Heart right ventricle (tissue), 16 donors: ENCODE results near the gene SBF2. TPM values are rescaled to one million over a fixed set of nuclear protein-coding genes. Genes with fewer than 3 reads are reported as not detected.

ENCODE experiments used
- ATAC-seq, 8 donors: fragments of 200-7000 bp; cut with Tn5 transposase; one replicate each; pipeline ENCODE4 v1.9.1; 2020; ENCODE audit warnings: mild to moderate bottlenecking in 8 of 8, moderate library complexity in 8 of 8, moderate number of reproducible peaks in 1 of 8
- DNase-seq, 2 donors: peaks; one replicate each; pipeline ENCODE4 v3.0.0-alpha.2; 2020
- H3K27ac ChIP-seq, 10 donors: fragments of 200-600 bp; sonication (generic) in 2 of 10; one replicate each; pipeline versions ENCODE4 v1.5.0 to v1.8.0; 2020 to 2022; ENCODE audit warnings: mild to moderate bottlenecking in 3 of 10
- H3K27me3 ChIP-seq, 7 donors: fragments of 200-600 bp; one replicate each; pipeline ENCODE4 v1.8.0; 2021 to 2022; ENCODE audit warnings: mild to moderate bottlenecking in 2 of 7
- H3K36me3 ChIP-seq, 9 donors: fragments of 200-600 bp; sonication (generic) in 1 of 9; one replicate each; pipeline versions ENCODE4 v1.5.0 to v1.8.0; 2020 to 2022; ENCODE audit warnings: mild to moderate bottlenecking in 2 of 9
- H3K4me1 ChIP-seq, 9 donors: fragments of 200-600 bp; sonication (generic) in 1 of 9; one replicate each; pipeline versions ENCODE4 v1.5.0 to v1.8.0; 2020 to 2022; ENCODE audit warnings: mild to moderate bottlenecking in 4 of 9
- H3K4me3 ChIP-seq, 10 donors: fragments of 200-600 bp; sonication (generic) in 2 of 10; one replicate each; pipeline versions ENCODE4 v1.5.0 to v1.8.0; 2020 to 2022; ENCODE audit warnings: mild to moderate bottlenecking in 7 of 10, moderate library complexity in 2 of 10
- H3K9me3 ChIP-seq, 11 donors: fragments of 200-600 bp in 10 of 11; sonication (generic) in 2 of 11; one replicate each; pipeline versions ENCODE4 v1.5.0 to v1.8.0; 2013 to 2022; ENCODE audit warnings: mild to moderate bottlenecking in 2 of 11, control low read depth in 1 of 11, moderate library complexity in 1 of 11
- WGBS, 2 donors: extraction: QIAGEN DNeasy Blood & Tissue Kit; methylation state at CpG; one replicate each; pipeline ENCODE4 v1.1.7; 2013; ENCODE audit warnings: inconsistent platforms in 1 of 2; 5-methylcytosine and 5-hydroxymethylcytosine counted together
- intact Hi-C, 10 donors: fragments of 100-400 bp; cut with DNase I; formaldehyde crosslinking; loops; one replicate each; pipeline versions ENCODE4 v1.11.1 to v1.14.2; 2022
- polyA plus RNA-seq, 2 donors: library from polyadenylated mRNA; stranded (reverse); fragments of 200-250 nt; gene quantifications; one replicate each; pipeline ENCODE4 v1.2.3, GENCODE V29; 2013
- total RNA-seq, 10 donors: library from RNA; stranded (reverse); fragmentation: NEBNext Ultra II Directional in 3 of 10; extraction: Animal tissue kit (Norgen Biotek cat#: 25700) in 3 of 10; gene quantifications; one replicate each; pipeline versions ENCODE4 v1.2.1 to v1.2.4, GENCODE V29; 2021 to 2023
- TF ChIP-seq, protein P1 (sequence below), 9 donors: fragments of 200-600 bp; sonication (generic) in 2 of 9; IDR thresholded peaks; one replicate each; pipeline versions ENCODE4 v1.5.0 to v1.8.0; 2021 to 2022; ENCODE audit warnings: antibody characterized with exemption in 9 of 9, mild to moderate bottlenecking in 5 of 9, moderate library complexity in 1 of 9
- donor health status: Arrhythmogenic right ventricular cardiomyopathy.
- donor health status: ischemic (EF 13 %, LVEDD 7.1; RV severe dilation, severe dysfunction).
- donor health status: healthy with polysubstance abuse.
- donor health status: DM: no; HTN: yes; CAD: no.
- donor health status: DM: no; HTN: no; CAD: no.
- donor health status: ischemic (EF 25% LVEDD 6.9; RV normal size, moderate dysfunction).
- donor health status: ischemic (EF 25% LVEDD 5.7; RV mildly dilated, moderate dysfunction).
- donor health status: healthy.
- donor health status: DM: yes; HTN: yes; CAD: no.
- donor health status: Ischemic cardiomyopathy.
- donor health status: ischemic (EF 35%, LVEDD 5.7; RV mildly dilated, moderate dysfunction).
- donor health status: nonischemic (EF 11% LVEDD 7.7; RV severe dilation, severe dysfunction).
- donor health status: DM: yes; HTN: yes; CAD: no.
- donor health status: PGD.
- donor health status: ischemic (EF 29% LVEDD 5.4; RV normal size, mild dysfunction).
- donor health status: nonischemic (EF 23%, LVEDD 6.1; RV moderate dilation, normal function).

SBF2 gene
- total and polyA plus RNA-seq, 12 donors, result 8.9 to 27.1 (median 21.2) TPM

DNA sequence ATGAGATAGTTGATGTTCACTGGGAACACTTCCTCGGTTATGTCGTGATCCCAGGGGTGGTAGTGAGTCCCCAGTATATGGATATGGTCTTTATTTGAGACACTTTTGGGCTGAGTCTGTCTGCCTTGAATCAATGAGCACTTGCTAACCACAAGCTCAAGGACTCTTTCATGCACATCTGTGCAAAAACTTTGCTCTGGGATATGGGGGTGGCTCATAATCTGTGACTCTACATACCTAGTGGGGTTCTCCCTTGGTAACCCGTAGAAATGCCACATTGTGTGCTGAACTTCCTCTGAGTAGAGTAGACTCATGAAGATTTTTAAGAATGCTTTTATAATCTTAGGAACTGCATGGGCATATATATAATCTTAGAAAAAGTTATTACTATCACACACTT is 560.8 kb downstream of the SBF2 start:
- TF ChIP-seq, protein P1, sequence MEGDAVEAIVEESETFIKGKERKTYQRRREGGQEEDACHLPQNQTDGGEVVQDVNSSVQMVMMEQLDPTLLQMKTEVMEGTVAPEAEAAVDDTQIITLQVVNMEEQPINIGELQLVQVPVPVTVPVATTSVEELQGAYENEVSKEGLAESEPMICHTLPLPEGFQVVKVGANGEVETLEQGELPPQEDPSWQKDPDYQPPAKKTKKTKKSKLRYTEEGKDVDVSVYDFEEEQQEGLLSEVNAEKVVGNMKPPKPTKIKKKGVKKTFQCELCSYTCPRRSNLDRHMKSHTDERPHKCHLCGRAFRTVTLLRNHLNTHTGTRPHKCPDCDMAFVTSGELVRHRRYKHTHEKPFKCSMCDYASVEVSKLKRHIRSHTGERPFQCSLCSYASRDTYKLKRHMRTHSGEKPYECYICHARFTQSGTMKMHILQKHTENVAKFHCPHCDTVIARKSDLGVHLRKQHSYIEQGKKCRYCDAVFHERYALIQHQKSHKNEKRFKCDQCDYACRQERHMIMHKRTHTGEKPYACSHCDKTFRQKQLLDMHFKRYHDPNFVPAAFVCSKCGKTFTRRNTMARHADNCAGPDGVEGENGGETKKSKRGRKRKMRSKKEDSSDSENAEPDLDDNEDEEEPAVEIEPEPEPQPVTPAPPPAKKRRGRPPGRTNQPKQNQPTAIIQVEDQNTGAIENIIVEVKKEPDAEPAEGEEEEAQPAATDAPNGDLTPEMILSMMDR (IDR thresholded peaks at IDR 0.05), result no peak
- Histone ChIP-seq H3K4me1 (peaks cover 0 to 11% (median 0%) of the 10 kb centered on the region in 9 donors), H3K36me3 (peaks cover 0 to 94% (median 36%) of the 10 kb centered on the region in 9 donors), H3K27me3 (no peaks in the 10 kb centered on the region), H3K9me3 (peaks cover 0 to 15% (median 7%) of the 10 kb centered on the region in 11 donors), H3K27ac (no peak overlapping the region), H3K4me3 (no peak overlapping the region)
- 92 to 99% methylated on average over 3 of the region's 3 CpGs for WGBS, 2 donors
- ATAC-seq, result no peak
- DNase-seq, result no peak
- intact Hi-C loops, result loop anchor here in 1 of 10 donors (5.0 kb wide), 1 partner anchor 121 kb away; no protein-coding TSS in a partner anchor

DNA sequence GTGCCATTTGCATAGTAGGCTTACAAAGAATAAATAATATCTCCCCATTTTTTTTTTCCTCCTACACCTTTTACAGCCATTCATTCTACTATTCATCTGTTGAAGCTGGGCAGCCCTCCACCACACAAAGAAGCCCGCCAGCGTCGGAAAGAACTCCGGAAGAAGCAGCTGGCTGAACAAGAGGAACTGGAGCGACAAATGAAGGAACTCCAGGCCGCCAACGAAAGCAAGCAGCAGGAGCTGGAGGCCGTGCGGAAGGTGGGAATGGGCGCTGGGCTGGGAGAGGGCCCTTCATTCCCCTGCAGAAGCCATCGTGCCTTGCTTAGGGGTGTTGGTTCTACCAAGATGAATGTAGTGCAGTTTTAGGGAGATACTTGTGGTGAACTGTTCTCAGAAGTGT is 561.6 kb downstream of the SBF2 start:
- TF ChIP-seq, protein P1 (IDR thresholded peaks at IDR 0.05), result no peak
- Histone ChIP-seq H3K4me1 (peaks cover 0 to 6% (median 0%) of the 10 kb centered on the region in 9 donors), H3K27ac (no peak overlapping the region), H3K36me3 (peaks cover 0 to 94% (median 36%) of the 10 kb centered on the region in 9 donors), H3K9me3 (peaks cover 0 to 15% (median 7%) of the 10 kb centered on the region in 11 donors), H3K27me3 (no peaks in the 10 kb centered on the region), H3K4me3 (no peak overlapping the region)
- WGBS, 2 donors, result 83 to 85% methylated on average over 11 of the region's 11 CpGs
- no peak for ATAC-seq
- intact Hi-C loops, result loop anchor here in 1 of 10 donors (5.0 kb wide), 1 partner anchor 120 kb away; no protein-coding TSS in a partner anchor
- DNase-seq, result no peak

DNA sequence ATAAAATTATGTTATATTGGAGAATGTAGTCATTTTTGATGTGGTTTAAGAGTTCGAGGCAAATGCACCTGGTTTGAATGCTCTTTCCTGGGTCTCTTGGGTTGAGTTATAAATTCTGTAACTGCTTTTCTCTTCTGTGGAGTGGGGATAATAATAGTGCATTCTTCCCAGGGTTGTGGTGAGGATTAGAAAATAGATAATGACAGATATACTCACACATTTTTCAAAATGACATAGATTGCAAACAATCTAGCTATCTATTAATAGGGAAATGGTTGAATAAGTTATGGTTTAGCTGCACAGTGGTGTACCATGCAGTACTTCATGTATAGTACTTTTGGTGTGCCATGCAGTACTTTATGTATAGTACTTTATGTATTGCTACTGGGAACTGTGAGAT is 562.8 kb downstream of the SBF2 start:
- Histone ChIP-seq H3K27ac (no peak overlapping the region), H3K27me3 (no peaks in the 10 kb centered on the region), H3K4me1 (peaks cover 0 to 3% (median 0%) of the 10 kb centered on the region in 9 donors), H3K4me3 (no peak overlapping the region), H3K36me3 (peaks cover 0 to 92% (median 36%) of the 10 kb centered on the region in 9 donors), H3K9me3 (peaks cover 0 to 12% (median 7%) of the 10 kb centered on the region in 11 donors)
- ATAC-seq (no peak), DNase-seq (no peak)
- intact Hi-C loops, result loop anchor here in 1 of 10 donors (5.0 kb wide), 1 partner anchor 119 kb away; no protein-coding TSS in a partner anchor
- WGBS, 2 donors, result 96 to 98% methylated on average over 1 of the region's 1 CpG
- TF ChIP-seq, protein P1 (IDR thresholded peaks at IDR 0.05), result no peak

Other genes with a start within 250 kb of the SBF2 start
- gene ADM, start 10.9 kb upstream of the SBF2 start, total RNA-seq, result 10 to 100 TPM in 5 of 10 donors, 1 to 10 TPM in 5; 5.1 to 63.7 (median 9.6) TPM
- gene ADM, start 10.9 kb upstream of the SBF2 start, polyA plus RNA-seq, result 10 to 100 TPM; 23.6 to 57.1 TPM
- gene AMPD3, start 161.0 kb upstream of the SBF2 start, total RNA-seq, result 1 to 10 TPM; 1.4 to 8.7 (median 2.6) TPM
- 1 to 10 TPM in 1 of 2 donors, under 1 TPM in 1; 0.59 to 1.2 TPM for gene AMPD3, start 161.0 kb upstream of the SBF2 start, polyA plus RNA-seq
- 10 to 100 TPM; 27.1 to 43.0 (median 35.7) TPM for gene RNF141, start 247.0 kb upstream of the SBF2 start, total RNA-seq
- gene RNF141, start 247.0 kb upstream of the SBF2 start, polyA plus RNA-seq, result 1 to 10 TPM; 6.7 to 7.2 TPM